Neural crest cell (in vitro differentiated cells): ENCODE results near the gene HOXA4. TPM values are rescaled to one million over a fixed set of nuclear protein-coding genes. Genes with fewer than 3 reads are reported as not detected.

Source experiments
- DNase-seq: peaks from one replicate; pipeline ENCODE4 v3.0.0; 2021; ENCODE audit warnings: low read depth, mixed read lengths, low spot score
- H3K27ac Mint-ChIP-seq: one replicate; pipeline ENCODE4 v1.8.0; 2021; ENCODE audit warnings: mild to moderate bottlenecking, mixed read lengths; ENCODE audit not compliant: unreplicated experiment
- H3K27me3 Mint-ChIP-seq: 2 replicates; pipeline ENCODE4 v1.8.0; 2021; ENCODE audit warnings: low read depth, mild to moderate bottlenecking, mixed read lengths
- H3K36me3 Mint-ChIP-seq: 2 replicates; pipeline ENCODE4 v1.8.0; 2021; ENCODE audit warnings: low read depth, mild to moderate bottlenecking, mixed read lengths
- H3K4me1 Mint-ChIP-seq: 2 replicates; pipeline ENCODE4 v1.8.0; 2021; ENCODE audit warnings: mixed read lengths
- H3K4me3 Mint-ChIP-seq: one replicate; pipeline ENCODE4 v1.8.0; 2021; ENCODE audit warnings: mild to moderate bottlenecking, mixed read lengths
- H3K9me3 Mint-ChIP-seq: 2 replicates; pipeline ENCODE4 v1.8.0; 2021; ENCODE audit warnings: mixed read lengths
- CTCF ChIP-seq: fragments of 200-600 bp; sonication (generic); conservative IDR thresholded peaks from 2 replicates; pipeline ENCODE4 v1.5.0; 2021; ENCODE audit warnings: antibody characterized with exemption, mild to moderate bottlenecking
- total RNA-seq: library from RNA; stranded (reverse); gene quantifications from 2 replicates; pipeline ENCODE4 v1.2.1, GENCODE V29; 2021

The HOXA4 gene
- total RNA-seq, 1 donor from 2014 or later = 0.68 TPM

DNA sequence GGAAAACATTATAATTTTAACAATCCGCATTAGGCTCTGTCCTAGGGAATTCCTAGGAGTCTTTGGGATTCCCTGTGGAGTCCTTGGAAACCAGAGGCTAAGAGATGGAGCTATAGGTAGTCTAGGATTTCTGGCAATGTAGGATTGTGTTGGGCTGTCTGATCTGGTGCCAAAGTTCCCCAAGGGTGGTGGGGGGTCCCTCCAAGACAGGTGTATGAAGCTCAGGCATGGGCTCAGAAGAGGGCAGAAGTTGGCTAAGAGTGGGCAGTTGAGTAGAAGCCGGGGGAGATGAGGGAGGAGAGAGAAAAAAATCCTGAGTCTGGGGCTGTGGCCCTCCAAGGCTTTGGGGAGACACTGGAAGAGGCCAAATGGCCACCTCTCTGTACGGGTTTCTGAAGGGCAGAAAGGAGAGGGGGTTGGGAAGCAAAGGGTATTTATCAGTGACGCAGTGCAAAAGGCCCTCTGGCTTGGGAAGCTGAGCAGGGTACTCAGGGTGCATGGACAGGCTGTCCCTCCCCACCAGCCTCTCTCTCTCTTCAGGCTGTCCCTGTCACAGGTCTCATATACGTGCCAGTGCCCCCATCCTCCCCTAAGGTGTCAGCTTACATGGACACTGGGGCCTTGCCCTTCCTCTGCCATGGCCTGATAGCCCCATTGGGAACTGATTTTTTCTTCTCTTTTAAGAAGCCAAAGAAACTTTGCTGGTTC is 16.1 kb upstream of the HOXA4 start:
- DNase-seq = no peak
- H3K9me3 Mint-ChIP-seq = peaks cover 4% of the 10 kb centered on the region
- H3K4me1 Mint-ChIP-seq = peaks cover 39% of the 10 kb centered on the region
- H3K4me3 Mint-ChIP-seq = peak overlapping the region; percentile 83
- peaks cover 5% of the 10 kb centered on the region for H3K36me3 Mint-ChIP-seq
- TF ChIP-seq CTCF = no peak
- H3K27me3 Mint-ChIP-seq = peaks cover 100% of the 10 kb centered on the region
- H3K27ac Mint-ChIP-seq = no peak overlapping the region

GRCh38 chr7:27145914-27146412 is 15.4 kb upstream of the HOXA4 start:
- TF ChIP-seq CTCF = no peak
- DNase-seq = no peak
- peaks cover 4% of the 10 kb centered on the region for H3K9me3 Mint-ChIP-seq
- H3K4me1 Mint-ChIP-seq = peaks cover 34% of the 10 kb centered on the region
- H3K36me3 Mint-ChIP-seq = peaks cover 5% of the 10 kb centered on the region
- peaks cover 100% of the 10 kb centered on the region for H3K27me3 Mint-ChIP-seq
- H3K4me3 Mint-ChIP-seq = peak overlapping the region; percentile 83
- peak overlapping the region; percentile 22 for H3K27ac Mint-ChIP-seq

DNA sequence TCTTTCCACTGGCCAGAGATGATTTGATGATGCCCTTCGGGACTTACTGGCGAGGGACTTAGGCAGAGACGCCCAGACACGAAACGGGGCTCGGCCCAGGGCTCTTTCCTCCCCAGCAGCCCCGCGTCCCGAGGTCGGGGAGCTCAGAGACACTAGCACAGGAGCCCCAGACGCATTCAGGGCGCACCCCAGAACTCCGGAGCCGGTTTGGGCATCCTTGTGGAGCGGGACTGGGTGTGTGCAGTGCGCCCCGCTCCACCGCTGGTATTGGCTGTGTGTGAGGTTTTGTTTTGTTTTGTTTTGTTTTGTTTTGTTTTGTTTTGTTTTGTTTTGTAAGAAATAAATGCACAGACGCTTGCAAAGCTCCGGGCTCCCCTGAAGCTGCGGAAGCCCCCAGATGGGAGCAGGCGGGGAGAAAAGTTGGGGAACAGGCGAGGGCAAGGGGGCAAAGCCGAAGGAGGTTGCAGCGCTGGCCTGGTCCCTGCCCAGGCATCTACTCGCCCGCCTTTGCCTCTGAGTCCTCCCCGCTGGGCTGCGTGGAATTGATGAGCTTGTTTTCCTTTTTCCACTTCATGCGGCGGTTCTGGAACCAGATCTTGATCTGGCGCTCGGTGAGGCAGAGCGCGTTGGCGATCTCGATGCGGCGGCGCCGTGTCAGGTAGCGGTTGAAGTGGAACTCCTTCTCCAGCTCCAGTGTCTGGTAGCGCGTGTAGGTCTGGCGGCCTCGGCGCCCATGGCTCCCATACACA is 14.8 kb upstream of the HOXA4 start:
- H3K9me3 Mint-ChIP-seq = peaks cover 4% of the 10 kb centered on the region
- H3K36me3 Mint-ChIP-seq = peaks cover 3% of the 10 kb centered on the region
- H3K4me3 Mint-ChIP-seq = peak overlapping the region; percentile 83
- no peak for TF ChIP-seq CTCF
- H3K4me1 Mint-ChIP-seq = peaks cover 32% of the 10 kb centered on the region
- no peak overlapping the region for H3K27ac Mint-ChIP-seq
- DNase-seq = no peak
- H3K27me3 Mint-ChIP-seq = peaks cover 100% of the 10 kb centered on the region

DNA sequence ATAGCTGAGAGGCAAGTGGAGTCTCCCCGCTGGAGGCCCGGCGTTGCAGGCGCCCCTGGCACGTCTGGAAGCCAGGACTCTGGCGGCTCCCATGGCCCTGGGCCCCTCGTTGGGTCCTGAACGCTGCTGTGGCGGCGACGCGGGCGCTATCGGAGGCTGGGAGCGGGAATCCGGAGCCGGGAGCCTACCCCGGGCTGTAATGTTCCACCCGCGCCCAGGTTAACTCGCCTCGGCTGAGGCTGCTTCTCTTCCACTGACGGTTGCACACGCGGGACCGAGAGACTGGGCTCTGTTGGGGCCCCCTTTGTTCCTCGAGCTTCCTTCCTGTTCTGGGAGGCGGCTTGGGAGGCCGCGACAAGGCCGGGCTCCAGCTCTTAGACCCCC is 14.2 kb upstream of the HOXA4 start:
- Mint-ChIP-seq H3K27ac (no peak overlapping the region), H3K9me3 (peaks cover 4% of the 10 kb centered on the region), H3K27me3 (peaks cover 100% of the 10 kb centered on the region), H3K4me1 (peaks cover 32% of the 10 kb centered on the region), H3K4me3 (peak overlapping the region; percentile 83), H3K36me3 (peaks cover 3% of the 10 kb centered on the region)
- TF ChIP-seq CTCF = no peak
- DNase-seq = no peak

- peak; percentile 34 for TF ChIP-seq CTCF
- no peak for DNase-seq
- Mint-ChIP-seq H3K4me1 (peaks cover 32% of the 10 kb centered on the region), H3K4me3 (peak overlapping the region; percentile 79), H3K27me3 (peaks cover 100% of the 10 kb centered on the region), H3K27ac (no peak overlapping the region), H3K36me3 (peaks cover 3% of the 10 kb centered on the region), H3K9me3 (peaks cover 4% of the 10 kb centered on the region)
Observed at GRCh38 chr7:27143950-27144780, 13.6 kb upstream of the HOXA4 start.
